Measurements from ENCODE around the gene DLGAP3.
"Not testable (repeated sequence)": the region's sequence is repeated elsewhere in the genome, so short reads cannot be mapped to it uniquely, and the experiment has no call there.

DLGAP3 gene, protein sequence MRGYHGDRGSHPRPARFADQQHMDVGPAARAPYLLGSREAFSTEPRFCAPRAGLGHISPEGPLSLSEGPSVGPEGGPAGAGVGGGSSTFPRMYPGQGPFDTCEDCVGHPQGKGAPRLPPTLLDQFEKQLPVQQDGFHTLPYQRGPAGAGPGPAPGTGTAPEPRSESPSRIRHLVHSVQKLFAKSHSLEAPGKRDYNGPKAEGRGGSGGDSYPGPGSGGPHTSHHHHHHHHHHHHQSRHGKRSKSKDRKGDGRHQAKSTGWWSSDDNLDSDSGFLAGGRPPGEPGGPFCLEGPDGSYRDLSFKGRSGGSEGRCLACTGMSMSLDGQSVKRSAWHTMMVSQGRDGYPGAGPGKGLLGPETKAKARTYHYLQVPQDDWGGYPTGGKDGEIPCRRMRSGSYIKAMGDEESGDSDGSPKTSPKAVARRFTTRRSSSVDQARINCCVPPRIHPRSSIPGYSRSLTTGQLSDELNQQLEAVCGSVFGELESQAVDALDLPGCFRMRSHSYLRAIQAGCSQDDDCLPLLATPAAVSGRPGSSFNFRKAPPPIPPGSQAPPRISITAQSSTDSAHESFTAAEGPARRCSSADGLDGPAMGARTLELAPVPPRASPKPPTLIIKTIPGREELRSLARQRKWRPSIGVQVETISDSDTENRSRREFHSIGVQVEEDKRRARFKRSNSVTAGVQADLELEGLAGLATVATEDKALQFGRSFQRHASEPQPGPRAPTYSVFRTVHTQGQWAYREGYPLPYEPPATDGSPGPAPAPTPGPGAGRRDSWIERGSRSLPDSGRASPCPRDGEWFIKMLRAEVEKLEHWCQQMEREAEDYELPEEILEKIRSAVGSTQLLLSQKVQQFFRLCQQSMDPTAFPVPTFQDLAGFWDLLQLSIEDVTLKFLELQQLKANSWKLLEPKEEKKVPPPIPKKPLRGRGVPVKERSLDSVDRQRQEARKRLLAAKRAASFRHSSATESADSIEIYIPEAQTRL

DNA sequence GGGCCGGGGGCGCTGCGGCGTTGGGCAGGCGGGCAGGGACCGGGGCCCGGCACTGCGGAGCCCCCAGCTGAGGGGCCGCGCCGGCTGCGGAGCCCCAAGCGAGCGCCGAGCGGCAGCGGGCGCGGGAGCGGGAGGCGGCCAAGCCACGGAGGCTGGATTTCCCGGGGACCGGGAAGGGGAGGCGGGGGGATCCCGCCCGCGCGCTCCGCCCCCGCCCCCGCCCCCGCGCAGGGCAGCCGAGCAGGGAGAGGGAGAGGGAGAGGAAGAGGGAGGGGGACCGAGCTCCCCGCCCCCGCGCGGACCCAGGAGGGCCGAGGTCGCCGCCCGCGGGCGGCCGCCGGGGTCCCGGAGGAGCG, at the start of gene DLGAP3:
TSS of gene DLGAP3 (minus strand) at position 154 of the 356 bp plus-strand sequence. CDS start 24,267 bp downstream, outside the sequence.
- no peak for DNase-seq (ENCODE audit: low read depth)

DNA sequence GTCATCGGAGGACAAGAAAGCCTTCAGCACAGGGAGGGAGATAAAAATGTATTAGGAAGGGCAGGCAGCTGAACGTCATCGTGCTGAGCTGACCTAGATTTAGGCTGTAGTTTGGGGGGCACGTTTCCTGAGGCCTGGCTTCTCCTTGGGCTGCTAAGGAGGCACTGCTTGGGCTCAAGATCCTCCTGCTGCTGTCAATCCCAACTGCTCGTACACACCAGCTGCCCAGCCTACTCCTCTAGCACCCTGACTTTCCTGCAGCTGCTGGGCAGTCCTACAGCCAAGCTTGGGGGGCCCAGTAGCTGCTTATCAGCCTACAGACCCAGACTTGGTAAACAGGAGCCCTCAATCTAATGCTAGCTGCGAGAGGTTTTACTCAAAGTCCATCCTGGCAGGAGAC, 49.5 kb upstream of the DLGAP3 start:
- DNase-seq (ENCODE audit: low read depth) = no peak

DNA sequence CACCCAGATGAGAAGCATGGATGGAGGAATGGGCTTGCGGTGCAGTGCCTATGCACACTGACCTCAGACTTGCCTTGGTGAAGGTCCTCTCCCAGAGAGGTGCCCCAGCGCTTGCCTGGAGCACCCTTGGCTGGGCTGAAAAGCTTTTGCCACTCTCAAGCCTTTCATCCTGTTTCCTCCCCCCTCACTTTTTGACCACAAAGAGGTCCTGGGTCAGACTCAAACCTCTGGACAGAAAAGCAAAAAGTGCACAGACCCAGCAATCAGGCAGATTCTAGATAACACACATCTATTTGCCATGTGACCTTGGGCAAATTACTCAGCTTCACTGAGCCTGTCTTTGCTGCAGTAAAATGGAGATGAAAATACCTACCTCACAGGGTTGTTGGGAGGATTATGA, 48.4 kb upstream of the DLGAP3 start:
- no peak for DNase-seq (ENCODE audit: low read depth)

DNA sequence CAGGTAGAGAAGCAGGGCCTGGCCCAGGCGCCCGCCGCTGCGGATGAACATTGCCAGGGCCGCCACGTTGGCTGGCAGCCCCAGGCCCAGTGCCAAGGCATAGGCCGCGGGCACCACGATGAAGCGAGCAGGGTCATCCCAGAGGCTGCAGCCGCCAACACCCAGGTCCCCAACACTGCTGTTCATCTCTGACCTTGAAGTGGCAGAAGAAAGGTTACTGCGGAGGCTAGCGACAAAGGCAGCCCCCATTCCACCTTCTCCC, 47.7 kb upstream of the DLGAP3 start:
- DNase-seq (ENCODE audit: low read depth) = no peak

DNA sequence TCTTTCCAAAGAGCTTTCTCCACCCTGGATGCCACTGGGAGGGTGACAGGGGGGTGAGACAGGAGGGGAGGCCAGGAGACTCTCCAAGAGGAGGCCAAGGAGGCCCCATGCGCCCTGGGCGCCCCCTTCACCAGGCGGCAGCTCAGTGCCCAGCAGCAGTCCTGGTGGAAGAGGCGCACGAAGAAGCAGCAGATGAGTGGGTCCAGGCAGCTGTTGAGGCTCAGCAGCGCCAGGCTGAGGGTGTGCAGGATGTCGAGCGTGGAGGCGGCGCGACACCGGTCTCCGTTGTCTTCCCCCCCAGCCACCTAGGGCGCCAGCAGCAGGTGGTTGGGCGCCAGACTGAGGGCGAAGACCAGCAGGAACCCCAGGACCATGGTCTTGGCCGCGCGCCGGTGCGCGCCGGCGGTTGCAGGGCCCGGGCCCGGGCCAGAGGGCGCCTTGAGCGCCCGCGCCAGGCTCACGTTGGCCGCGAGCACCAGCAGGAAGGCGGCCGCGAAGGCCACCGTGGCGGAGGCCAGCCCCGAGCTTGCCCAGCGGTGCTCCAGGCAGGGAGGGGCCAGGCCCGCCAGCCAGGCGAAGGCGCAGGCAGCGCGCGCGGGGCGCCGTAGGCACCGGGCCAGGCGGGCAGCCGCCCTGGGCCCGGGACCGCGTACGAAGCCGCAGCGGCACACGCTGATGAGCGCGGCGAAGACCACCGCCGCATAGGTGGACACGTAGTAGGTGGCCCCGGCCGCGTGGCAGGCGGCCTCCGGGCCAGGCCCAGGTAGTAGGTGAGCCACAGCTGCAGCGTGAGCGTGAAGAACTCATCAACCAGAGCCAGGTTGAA, 47.1 kb upstream of the DLGAP3 start:
- DNase-seq (ENCODE audit: low read depth) = no peak

DNA sequence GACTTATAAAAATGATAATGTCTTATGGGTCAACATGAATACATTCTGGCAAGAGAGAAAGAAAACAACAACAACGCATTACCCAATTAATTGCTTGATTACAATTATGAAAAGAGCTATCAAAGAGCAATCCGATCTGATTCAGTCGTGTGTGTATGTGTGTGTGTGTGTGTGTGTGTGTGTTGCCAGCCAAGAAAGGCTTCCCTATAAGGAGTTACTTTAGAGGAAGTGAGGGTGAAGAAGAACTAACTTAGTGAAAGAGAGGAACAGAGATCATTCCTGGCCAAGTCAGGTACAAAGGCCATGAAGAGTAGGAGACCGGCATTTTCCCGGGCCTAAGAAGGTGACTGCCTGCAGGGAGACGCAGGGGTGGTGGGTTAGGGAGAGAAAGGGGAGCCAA, 46.3 kb upstream of the DLGAP3 start:
- no peak for DNase-seq (ENCODE audit: low read depth)

DNA sequence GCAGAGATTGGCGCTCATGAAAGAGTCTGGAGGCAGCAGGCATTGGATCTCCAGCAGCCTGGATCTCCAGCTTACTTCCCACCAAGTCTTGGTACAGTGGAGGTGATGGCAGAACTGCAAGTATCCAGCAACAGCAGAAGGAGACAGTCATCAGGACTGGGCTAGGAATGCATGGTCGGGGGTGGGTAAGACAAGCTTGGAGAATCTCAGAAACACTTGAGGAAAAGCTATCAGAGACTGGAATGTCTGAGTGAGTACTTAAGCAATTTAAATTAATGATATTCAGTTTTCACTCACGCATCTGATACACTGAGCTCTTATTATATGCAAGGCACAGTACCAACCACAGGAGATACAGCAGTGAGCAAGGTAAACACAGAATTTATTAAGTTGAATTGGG, 45.9 kb upstream of the DLGAP3 start:
- DNase-seq (ENCODE audit: low read depth) = no peak

DNA sequence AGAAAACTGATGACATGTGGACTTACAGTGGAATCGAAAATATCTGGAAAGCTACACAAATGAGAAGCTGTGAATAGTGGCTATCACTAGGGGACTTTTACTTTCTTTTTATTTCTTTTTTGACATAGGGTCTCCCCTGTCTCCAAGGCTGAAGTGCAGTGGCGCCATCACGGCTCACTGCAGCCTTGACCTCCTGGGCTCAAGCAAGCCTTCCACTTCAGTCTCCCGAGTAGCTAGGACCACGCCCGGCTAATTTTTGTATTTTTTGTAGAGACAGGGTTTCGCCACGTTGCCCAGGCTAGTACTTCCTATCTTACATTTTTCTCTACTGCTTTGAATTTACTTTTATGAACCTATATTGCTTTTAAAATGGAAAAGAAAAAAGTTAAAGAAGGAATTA, 45.2 kb upstream of the DLGAP3 start:
- no peak for DNase-seq (ENCODE audit: low read depth)

DNA sequence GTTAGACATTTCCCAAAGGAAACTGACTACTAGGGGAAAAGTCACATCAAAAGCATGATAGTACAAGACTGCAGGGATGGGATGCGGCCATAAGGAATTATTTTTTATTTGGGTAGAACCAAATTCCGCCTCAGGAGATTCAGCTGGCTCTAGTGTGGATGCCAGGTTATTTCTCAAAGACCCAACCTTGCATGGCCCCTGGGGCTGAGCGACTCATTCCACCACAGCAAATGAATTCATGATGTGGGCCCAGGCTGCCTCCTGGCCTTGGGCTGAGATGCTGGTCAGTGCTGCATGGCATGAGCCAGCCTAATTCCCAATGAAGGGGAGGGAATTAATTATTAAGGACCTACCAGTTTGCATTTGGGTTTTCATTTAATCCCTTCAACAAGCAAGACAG, 43.9 kb upstream of the DLGAP3 start:
- no peak for DNase-seq (ENCODE audit: low read depth)

DNA sequence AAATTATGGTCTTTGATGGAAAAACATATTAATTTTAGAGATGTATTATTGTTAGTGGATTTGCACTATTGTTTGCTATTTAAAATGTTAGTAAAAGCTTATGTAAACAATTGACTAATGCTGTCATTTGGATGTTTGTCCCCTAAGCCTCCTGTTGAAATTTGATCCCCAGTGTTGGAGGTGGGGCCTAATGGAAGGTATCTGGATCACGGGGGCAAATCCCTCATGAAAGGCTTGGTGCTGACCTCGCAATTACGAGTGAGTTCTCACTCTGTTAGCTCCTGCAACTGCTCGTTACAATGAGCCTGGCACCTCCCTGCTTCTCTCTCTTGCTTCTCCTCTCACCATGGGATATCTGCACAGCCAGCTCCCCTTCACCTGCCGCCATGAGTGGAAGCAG, 41.4 kb upstream of the DLGAP3 start:
- DNase-seq (ENCODE audit: low read depth) = no peak

DNA sequence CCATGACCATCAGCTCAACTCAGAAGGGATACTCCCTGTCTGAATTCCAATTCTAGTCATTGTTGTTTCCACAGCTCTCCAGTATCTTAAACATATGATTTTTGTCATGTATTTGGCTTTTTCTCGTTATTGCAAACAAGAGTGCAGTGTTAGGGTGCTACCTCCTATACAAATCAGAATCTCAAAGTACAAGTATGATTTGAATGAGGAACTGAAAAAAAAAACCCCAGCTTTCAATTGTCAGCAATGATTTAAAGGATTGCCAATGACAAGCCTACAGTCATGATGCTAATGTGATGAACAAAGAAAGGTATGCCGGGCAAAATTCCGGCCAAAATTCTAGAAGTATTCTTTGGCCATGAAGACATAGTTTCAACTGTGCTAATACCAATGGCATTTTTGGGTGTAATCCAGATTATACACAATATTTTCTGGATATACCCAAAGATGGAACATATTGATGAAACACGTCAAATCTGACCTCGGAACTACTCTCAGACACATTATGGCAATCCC, 40.8 kb upstream of the DLGAP3 start:
- DNase-seq (ENCODE audit: low read depth) = no peak

DNA sequence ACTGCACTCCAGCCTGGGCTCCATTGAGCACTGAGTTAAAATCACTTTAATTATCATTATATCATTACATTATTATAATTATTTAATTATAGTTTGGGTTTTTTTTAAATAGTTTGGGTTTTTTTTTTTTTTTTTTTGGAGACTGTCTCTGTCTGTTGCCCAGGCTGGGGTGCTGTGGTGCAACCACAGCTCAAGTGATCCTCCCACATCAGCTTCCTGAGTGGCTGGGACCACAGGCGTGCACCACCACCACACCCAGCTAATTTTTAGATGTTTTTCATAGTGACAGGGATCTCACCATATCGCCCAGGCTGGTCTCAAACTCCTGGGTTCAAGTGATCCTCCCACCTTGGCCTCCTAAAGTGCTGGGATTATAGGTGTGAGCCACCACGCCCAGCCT, 38.8 kb upstream of the DLGAP3 start:
- not testable (repeated sequence) for DNase-seq (ENCODE audit: low read depth)

DNA sequence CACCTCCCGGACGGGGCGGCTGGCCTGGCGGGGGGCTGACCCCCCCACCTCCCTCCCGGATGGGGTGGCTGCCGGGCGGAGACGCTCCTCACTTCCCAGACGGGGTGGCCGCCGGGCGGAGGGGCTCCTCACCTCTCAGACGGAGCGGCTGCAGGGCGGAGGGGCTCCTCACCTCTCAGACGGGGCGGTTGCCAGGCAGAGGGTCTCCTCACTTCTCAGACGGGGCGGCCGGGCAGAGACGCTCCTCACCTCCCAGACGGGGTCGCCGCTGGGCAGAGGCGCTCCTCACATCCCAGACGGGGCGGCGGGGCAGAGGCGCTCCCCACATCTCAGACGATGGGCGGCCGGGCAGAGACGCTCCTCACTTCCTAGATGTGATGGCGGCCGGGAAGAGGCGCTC, 38.2 kb upstream of the DLGAP3 start:
- DNase-seq (ENCODE audit: low read depth) = not testable (repeated sequence)

DNA sequence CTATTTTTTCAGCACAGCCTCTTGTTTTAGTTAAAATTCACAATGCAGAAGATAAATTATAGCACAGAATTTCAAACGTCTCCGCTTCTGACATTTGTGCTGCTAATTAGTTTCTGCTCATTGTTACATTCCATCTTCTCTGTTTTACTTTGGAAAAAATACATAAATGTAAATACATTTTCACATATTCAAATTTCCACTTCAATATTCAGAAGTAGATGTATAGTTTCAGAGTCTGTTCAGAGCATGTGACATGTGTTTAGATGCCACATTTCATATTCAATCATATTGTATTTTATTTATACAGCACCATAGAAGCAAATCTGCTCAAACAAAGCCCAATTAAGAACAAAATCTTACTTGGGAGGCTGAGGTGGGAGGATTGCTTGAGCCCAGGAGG, 36.1 kb upstream of the DLGAP3 start:
- DNase-seq (ENCODE audit: low read depth) = no peak

DNA sequence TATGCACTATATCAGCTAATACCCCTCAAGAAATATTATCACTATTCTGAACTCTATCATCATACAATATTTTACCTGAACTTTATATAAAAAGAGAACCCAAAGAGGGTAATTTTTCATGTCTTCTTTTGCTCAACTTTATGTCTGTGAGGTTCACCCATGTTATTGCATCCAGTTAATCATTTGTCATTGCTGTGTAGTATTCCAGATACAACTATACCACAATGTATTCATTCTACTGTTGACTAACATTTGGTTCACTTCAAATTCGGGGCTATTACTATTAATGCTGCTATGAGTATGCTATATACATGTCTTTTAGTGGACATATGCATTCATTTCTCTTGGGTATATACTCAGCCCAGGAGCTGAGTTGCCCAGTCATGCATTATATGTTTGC, 21.0 kb upstream of the DLGAP3 start:
- no peak for DNase-seq (ENCODE audit: low read depth)

DNA sequence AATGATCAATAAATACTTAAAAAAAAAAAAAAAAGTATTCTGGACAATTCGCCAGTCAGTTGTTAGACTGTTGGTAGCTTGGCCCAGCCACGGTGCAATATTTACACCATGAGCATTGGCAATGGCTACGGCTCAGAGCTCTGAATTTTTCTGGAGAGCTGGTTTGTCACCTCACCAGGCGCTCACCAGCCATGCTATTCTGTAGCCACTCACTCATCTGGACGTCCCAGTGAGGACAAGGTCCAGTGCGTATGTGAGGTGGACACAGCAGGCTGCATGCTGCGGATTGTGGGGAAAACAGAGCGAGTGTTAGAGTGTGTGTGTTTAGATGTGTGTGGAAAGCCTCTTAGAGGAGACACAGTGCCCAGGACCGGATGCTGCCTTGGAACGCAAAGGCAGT, 19.3 kb upstream of the DLGAP3 start:
- DNase-seq (ENCODE audit: low read depth) = not testable (repeated sequence)

DNA sequence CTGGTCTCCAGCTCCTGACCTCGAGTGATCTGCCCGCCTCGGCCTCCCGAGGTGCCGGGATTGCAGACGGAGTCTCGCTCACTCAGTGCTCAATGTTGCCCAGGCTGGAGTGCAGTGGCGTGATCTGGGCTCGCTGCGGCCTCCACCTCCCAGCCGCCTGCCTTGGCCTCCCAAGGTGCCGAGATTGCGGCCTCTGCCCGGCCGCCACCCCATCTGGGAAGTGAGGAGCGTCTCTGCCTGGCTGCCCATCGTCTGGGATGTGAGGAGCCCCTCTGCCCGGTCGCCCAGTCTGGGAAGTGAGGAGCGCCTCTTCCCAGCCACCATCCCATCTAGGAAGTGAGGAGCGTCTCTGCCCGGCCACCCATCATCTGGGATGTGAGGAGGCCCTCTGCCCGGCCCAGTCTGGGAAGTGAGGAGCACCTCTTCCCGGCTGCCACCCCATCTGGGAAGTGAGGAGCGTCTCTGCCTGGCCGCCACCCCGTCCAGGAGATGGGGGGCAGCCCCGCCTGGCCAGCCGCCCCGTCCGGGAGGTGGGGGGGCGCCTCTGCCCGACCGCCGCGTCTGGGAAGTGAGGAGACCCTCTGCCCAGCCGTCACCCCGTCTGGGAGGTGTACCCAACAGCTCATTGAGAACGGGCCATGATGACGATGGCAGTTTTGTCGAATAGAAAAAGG, 18.3 kb upstream of the DLGAP3 start:
- DNase-seq (ENCODE audit: low read depth) = not testable (repeated sequence)

DNA sequence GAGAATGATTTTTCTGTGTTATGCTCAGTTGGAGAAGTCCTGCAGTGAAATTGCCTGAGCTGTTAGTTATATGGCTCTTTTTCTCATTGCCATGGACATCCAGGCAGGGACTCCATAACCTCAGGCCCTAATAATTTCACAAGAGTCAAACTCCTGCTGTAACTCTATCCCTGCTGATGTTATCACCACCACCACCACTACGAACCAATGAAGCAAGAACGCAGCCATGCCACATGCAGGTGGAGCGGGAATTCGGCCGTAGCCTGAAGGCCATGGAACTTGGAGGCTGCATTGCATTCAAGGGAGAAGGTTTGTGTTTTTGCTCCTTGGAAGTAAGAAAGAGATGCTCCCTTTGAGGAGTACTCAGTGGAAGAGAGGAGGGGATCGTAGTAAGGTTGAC, 16.8 kb upstream of the DLGAP3 start:
- DNase-seq (ENCODE audit: low read depth) = no peak

DNA sequence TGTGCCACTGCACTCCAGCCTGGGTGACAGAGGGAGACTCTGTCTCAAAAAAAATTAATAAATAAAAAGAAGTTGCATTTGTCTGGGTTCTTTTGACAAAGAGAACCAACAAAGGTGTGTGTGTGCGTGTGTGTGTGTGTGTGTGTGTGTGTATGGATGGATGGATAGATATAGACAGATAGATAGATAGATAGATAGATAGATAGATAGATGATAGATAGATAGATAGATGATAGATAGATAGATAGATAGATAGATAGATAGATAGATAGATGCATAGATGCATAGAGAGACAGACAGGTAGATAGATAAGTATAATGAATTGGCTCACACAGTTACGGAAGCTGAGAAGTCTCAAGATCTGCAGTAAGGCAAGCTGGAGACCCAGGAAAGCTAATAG, 12.3 kb upstream of the DLGAP3 start:
- not testable (repeated sequence) for DNase-seq (ENCODE audit: low read depth)

DNA sequence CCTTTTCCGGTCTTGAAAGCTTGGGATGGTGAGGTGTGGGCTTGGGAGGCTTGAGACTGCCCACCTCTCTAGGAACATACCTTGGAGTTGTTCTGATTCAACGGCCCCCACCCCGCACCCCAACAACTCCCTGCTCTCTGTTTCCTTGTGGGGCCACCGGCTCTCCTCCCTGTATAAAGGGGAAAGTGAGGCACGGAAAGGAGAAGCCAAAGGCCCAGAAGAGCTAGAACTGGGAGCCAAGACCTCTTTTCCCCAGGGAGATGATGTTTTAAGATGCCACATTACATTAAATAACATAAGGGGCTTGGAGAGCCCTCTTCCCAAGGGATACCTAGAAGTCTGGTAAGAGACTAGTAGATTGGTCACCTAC, 1.2 kb upstream of the DLGAP3 start:
- DNase-seq (ENCODE audit: low read depth) = no peak

DNA sequence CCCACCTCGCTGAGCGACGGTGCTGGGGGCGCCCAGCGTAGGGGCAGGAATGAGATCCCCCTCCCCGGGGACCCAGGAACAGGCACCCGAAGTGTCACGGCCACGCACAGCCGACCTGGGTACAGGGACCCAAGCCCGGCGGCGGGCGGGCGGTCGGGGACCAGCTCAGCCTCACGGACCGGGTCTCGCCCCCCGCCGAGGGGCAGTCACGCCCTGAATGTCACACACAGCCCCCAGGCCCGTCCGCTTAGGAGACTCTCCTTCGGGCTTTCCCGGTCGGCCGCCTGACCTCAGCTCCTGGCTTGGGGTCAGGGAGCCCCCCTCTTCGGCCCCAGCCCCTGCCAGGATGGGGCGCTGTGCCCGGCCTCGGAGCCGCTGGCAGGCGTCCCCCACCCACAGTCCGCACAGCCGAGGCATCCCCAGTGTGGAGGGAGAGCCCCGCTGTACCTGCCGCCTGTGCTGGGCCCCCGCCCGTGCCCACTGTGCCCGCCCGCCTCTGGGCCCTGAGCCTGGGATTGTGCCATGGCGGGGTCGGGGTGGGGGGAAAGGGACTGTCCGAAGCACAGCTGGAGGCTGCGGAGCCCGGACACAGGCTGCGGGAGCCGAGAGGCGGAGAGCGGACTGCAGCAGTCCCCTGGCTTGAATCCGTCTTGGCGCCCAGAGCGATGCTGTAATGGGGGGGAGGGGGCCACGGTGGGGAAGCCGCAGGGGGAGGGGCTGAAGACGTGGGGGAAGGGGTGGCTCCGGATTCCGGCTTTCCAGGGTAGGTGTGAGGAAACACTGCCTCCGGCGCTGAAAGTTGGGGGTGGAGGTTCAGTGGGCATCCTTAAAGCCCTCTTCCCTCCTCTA, 627 bp upstream of the DLGAP3 start:
- no peak for DNase-seq (ENCODE audit: low read depth)

All from stromal cell of bone marrow (primary cell).